Inferior parietal cortex (tissue), 1 donor: ENCODE measurements around the gene PIK3CG.
"Not testable (repeated sequence)": the region's sequence is repeated elsewhere in the genome, so short reads cannot be mapped to it uniquely, and the experiment has no call there.

Source experiments
- DNase-seq: peaks from one replicate; pipeline ENCODE4 v3.0.0-alpha.2; 2016; ENCODE audit errors: extremely low spot score

PIK3CG gene

GRCh38 chr7:106938122-106938521 is 73.0 kb downstream of the PIK3CG start:
- not testable (repeated sequence) for DNase-seq

- DNase-seq, result no peak
These were observed 73.7 kb downstream of the PIK3CG start for GRCh38 chr7:106938803-106939202.

GRCh38 chr7:106944035-106944665 is 79.1 kb downstream of the PIK3CG start:
- no peak for DNase-seq

GRCh38 chr7:106947244-106947728 is 82.2 kb downstream of the PIK3CG start:
- peak; percentile 86 for DNase-seq

GRCh38 chr7:106952001-106952657 is 87.0 kb downstream of the PIK3CG start:
- DNase-seq, result no peak

GRCh38 chr7:106952658-106953231 is 87.7 kb downstream of the PIK3CG start:
- DNase-seq, result no peak

- DNase-seq, result no peak
These were observed 89.8 kb downstream of the PIK3CG start for GRCh38 chr7:106954840-106955239.

- not testable (repeated sequence) for DNase-seq
These were observed 90.8 kb downstream of the PIK3CG start for GRCh38 chr7:106955857-106956256.
